K562 (cell line): ENCODE measurements around the gene TERB1. TPM values are rescaled to one million over a fixed set of nuclear protein-coding genes. Genes with fewer than 3 reads are reported as not detected.

Source experiments
- ATAC-seq: fragments of 200-7000 bp; cut with Tn5 transposase; 3 replicates; pipeline ENCODE4 v1.9.1; 2020; ENCODE audit warnings: moderate library complexity
- BruUV-seq: library from RNA; stranded (reverse); fragments of 400-500 nt; replicated peaks from 2 replicates; lab custom pipeline; 2021; lab: Mats Ljungman, UMichigan
- CTCF ChIA-PET: fragments of 300-600 bp; formaldehyde crosslinking; extraction: SDS; loops from one replicate; lab custom pipeline; 2021; ENCODE audit warnings: low intra/inter-chr PET ratio; lab: Yijun Ruan, JAX
- POLR2A ChIA-PET: fragments of 300-600, 350-650 bp; sonication (Branson Sonifier 250); formaldehyde crosslinking; extraction: SDS; loops from one replicate; lab custom pipeline; 2021; ENCODE audit warnings: antibody characterized with exemption, inconsistent platforms; lab: Yijun Ruan, JAX
- DNase-seq, 4 experiments: peaks; one replicate each; pipeline versions ENCODE4 v3.0.0 to v3.0.0-alpha.2; 2011 to 2018; ENCODE audit warnings: low spot score in 3 of 4, mixed read lengths in 3 of 4; ENCODE audit errors: extremely low read depth in 1 of 4
- FAIRE-seq: peaks from 2 replicates; lab custom pipeline; 2011; peaks lifted over from hg19 to GRCh38; lab: Jason Lieb, UNC
- H2AFZ ChIP-seq: 2 replicates; pipeline ENCODE4 v1.6.0; 2011; ENCODE audit warnings: low read depth, low read length, control low read depth, inconsistent platforms
- H3K27ac ChIP-seq: fragments of 200-600 bp; 3 replicates; pipeline ENCODE4 v1.8.0; 2011; ENCODE audit warnings: low read depth, mild to moderate bottlenecking, control low read depth, inconsistent platforms, low read length, moderate library complexity, mixed read lengths; ENCODE audit errors: extremely low read depth
- H3K27me3 ChIP-seq, 2 experiments: fragments of 300-600 bp in 1 of 2; 2 replicates in 1 of 2; 3 replicates in 1 of 2; pipeline versions ENCODE4 v1.6.0 to v1.8.0; 2011; ENCODE audit warnings: inconsistent platforms in 2 of 2, low read length in 2 of 2, mild to moderate bottlenecking in 1 of 2, mixed read lengths in 1 of 2, moderate library complexity in 1 of 2; ENCODE audit not compliant: control insufficient read depth in 2 of 2, insufficient read depth in 2 of 2
- H3K36me3 ChIP-seq: fragments of 300-600 bp; 3 replicates; pipeline ENCODE4 v1.8.0; 2011; ENCODE audit warnings: mild to moderate bottlenecking, low read length, inconsistent platforms; ENCODE audit not compliant: control insufficient read depth, insufficient read depth
- H3K4me1 ChIP-seq, 2 experiments: fragments of 200-600 bp in 1 of 2; replicated peaks in 1 of 2; 2 replicates in 1 of 2; 3 replicates in 1 of 2; pipeline versions ENCODE4 v1.5.1 to v1.8.0; 2011; ENCODE audit warnings: inconsistent platforms in 2 of 2, low read length in 2 of 2, mild to moderate bottlenecking in 1 of 2, mixed read lengths in 1 of 2, moderate library complexity in 1 of 2; ENCODE audit not compliant: control insufficient read depth in 2 of 2, insufficient read depth in 2 of 2
- H3K4me2 ChIP-seq: 2 replicates; pipeline ENCODE4 v1.6.1; 2011; ENCODE audit warnings: low read length, control low read depth, inconsistent platforms, mixed read lengths; ENCODE audit not compliant: insufficient read depth
- H3K4me3 ChIP-seq: fragments of 200-600 bp; sonication (generic), shearing (Covaris generic); 2 replicates; pipeline ENCODE4 v1.5.1; 2016; ENCODE audit warnings: control low read depth, inconsistent platforms
- H3K79me2 ChIP-seq: fragments of 200-600 bp; 3 replicates; pipeline ENCODE4 v1.8.0; 2011; ENCODE audit warnings: low read length, inconsistent platforms; ENCODE audit not compliant: control insufficient read depth, insufficient read depth
- H3K9ac ChIP-seq, 2 experiments: 2 replicates each; pipeline versions ENCODE4 v1.6.0 to v1.6.1; 2011; ENCODE audit warnings: low read depth in 2 of 2, low read length in 2 of 2, control low read depth in 1 of 2, inconsistent platforms in 1 of 2, mild to moderate bottlenecking in 1 of 2, mixed read lengths in 1 of 2; ENCODE audit not compliant: insufficient read depth in 1 of 2
- H3K9me1 ChIP-seq: one replicate; pipeline ENCODE4 v1.6.0; 2011; ENCODE audit warnings: inconsistent platforms, mild to moderate bottlenecking, low read length, moderate library complexity; ENCODE audit not compliant: control insufficient read depth, insufficient read depth
- H3K9me3 ChIP-seq: replicated peaks from 2 replicates; pipeline ENCODE4 v1.5.1; 2011; ENCODE audit warnings: low read depth, low read length, inconsistent platforms; ENCODE audit not compliant: control insufficient read depth, insufficient read depth
- H4K20me1 ChIP-seq: replicated peaks from 2 replicates; pipeline ENCODE4 v1.6.1; 2011; ENCODE audit warnings: low read length, inconsistent platforms, mixed read lengths; ENCODE audit not compliant: control insufficient read depth, insufficient read depth
- ARHGAP35 ChIP-seq: fragments of 450-650 bp; IDR thresholded peaks from 2 replicates; pipeline ENCODE4 v1.6.1; 2018; ENCODE audit not compliant: partially characterized antibody
- KDM1A ChIP-seq, 2 experiments: fragments of 450-650 bp; IDR thresholded peaks; 2 replicates each; pipeline ENCODE4 v1.6.1; 2016; ENCODE audit warnings: mild to moderate bottlenecking in 2 of 2
- SMARCA4 ChIP-seq: fragments of 450-650 bp; IDR thresholded peaks from 2 replicates; pipeline ENCODE4 v1.6.1; 2016
- SNAPC5 ChIP-seq: fragments of 250-450 bp; sonication (Bioruptor Pico); IDR thresholded peaks from 2 replicates; pipeline ENCODE4 v1.8.0; 2021; ENCODE audit warnings: moderate library complexity, mild to moderate bottlenecking, inconsistent platforms
- SNRNP70 ChIP-seq: fragments of 200-400 bp; formaldehyde crosslinking; optimal IDR thresholded peaks from 2 replicates; pipeline ENCODE3; 2017; ENCODE audit warnings: low read depth, low read length
- SP1 ChIP-seq: sonication (generic); formaldehyde crosslinking; IDR thresholded peaks from 2 replicates; pipeline ENCODE4 v1.8.1; 2022; ENCODE audit warnings: mild to moderate bottlenecking, missing genetic modification reagents
- ZBTB1 ChIP-seq: sonication (generic); formaldehyde crosslinking; IDR thresholded peaks from 2 replicates; pipeline ENCODE4 v1.8.1; 2023; ENCODE audit warnings: missing genetic modification reagents, low read depth, mild to moderate bottlenecking, borderline replicate concordance
- WGBS: fragments of 100-300 bp; shearing (Covaris generic); methylation state at CpG from one replicate; pipeline ENCODE4 v1.1.6; 2016; ENCODE audit warnings: low coverage, mixed read lengths; ENCODE audit not compliant: insufficient coverage; ENCODE audit errors: missing lambda C conversion rate; 5-methylcytosine and 5-hydroxymethylcytosine counted together
- in situ Hi-C: fragments of 300-500 bp; cut with MboI; formaldehyde crosslinking; loops from 4 replicates; pipeline ENCODE4 v1.15.0; 2018; ENCODE audit warnings: inconsistent platforms, mixed read lengths
- intact Hi-C: fragments of 100-400 bp; cut with micrococcal nuclease; formaldehyde crosslinking; loops from 2 replicates; pipeline ENCODE4 v1.14.2; 2022
- polyA plus RNA-seq, 8 experiments: library from polyadenylated mRNA; depleted of rRNA in 4 of 8; stranded (reverse) in 5 of 8; unstranded in 3 of 8; fragments of >200 nt; fragmentation: Nextera tagmentation in 2 of 8; fragmentation: Illumina TruSeq in 1 of 8; extraction: Ambion mirVana in 2 of 8; extraction: Trizol in 1 of 8; gene quantifications; 2 replicates each; pipeline versions ENCODE4 v1.2.1 to v1.2.3, GENCODE V29; 2011 to 2014; ENCODE audit warnings: inconsistent platforms in 1 of 8, missing spikeins in 1 of 8
- total RNA-seq, 7 experiments: library from RNA; depleted of rRNA in 6 of 7; stranded (reverse); fragments of >200 nt in 6 of 7; fragmentation: Illumina TruSeq in 2 of 7; extraction: Trizol in 2 of 7; gene quantifications; 2 replicates each; pipeline versions ENCODE4 v1.2.1 to v1.2.3, GENCODE V29; 2011 to 2021; ENCODE audit warnings: low replicate concordance in 1 of 7
- TF ChIP-seq, protein P1 (sequence below): sonication (generic); formaldehyde crosslinking; IDR thresholded peaks from 2 replicates; pipeline ENCODE4 v1.8.1; 2023; ENCODE audit warnings: mild to moderate bottlenecking, missing genetic modification reagents

TERB1 gene
- total and polyA plus RNA-seq, 9 of the 15 experiments (the other 6 are each of a cell fraction or from before 2014, with no cell fraction given) = not detected

DNA sequence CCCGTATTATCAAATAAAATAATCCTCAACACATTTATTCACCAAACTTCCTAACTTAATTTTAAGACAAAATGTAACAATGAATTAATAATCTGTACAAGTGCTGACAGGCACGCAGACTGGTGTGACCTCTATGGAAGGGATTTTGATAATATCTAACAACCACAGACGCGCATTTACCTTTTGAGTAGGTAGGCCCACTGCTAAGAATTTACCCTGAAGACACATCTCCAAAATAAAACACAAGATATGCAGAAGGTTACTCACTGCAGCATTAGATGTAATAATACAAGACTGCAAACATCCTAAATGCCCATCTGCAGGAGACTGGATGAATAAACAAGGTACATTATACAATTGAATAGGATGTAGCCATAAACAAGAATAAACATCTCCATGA, 82.1 kb downstream of the TERB1 start:
- no peak for FAIRE-seq
- H3K4me3 ChIP-seq = no peak overlapping the region
- H3K9me3 ChIP-seq = no peaks in the 10 kb centered on the region
- intact Hi-C loops = no loop called here
- H3K4me2 ChIP-seq = no peak overlapping the region
- no peaks in the 10 kb centered on the region for H3K9me1 ChIP-seq
- no peak for DNase-seq
- H2AFZ ChIP-seq = no peak overlapping the region
- H4K20me1 ChIP-seq = no peaks in the 10 kb centered on the region
- H3K9ac ChIP-seq = no peak overlapping the region
- CTCF ChIA-PET = no interaction called here
- H3K4me1 ChIP-seq = no peaks in the 10 kb centered on the region
- no TSS peak for BruUV-seq
- H3K27ac ChIP-seq = no peak overlapping the region
- H3K27me3 ChIP-seq = no peaks in the 10 kb centered on the region
- POLR2A ChIA-PET = no interaction called here
- no peaks in the 10 kb centered on the region for H3K79me2 ChIP-seq
- no peak for ATAC-seq
- peaks cover 38% of the 10 kb centered on the region for H3K36me3 ChIP-seq
- in situ Hi-C loops = no loop called here
- 87% methylated on average over 4 of the region's 4 CpGs for WGBS
- no peak for TF ChIP-seq SNRNP70
- TF ChIP-seq KDM1A (IDR thresholded peaks at IDR 0.05) = no peak
- no peak for TF ChIP-seq SP1 (CRISPR knock-in tag)
- TF ChIP-seq ZBTB1 = no peak
- TF ChIP-seq ARHGAP35 = no peak
- TF ChIP-seq, protein P1, sequence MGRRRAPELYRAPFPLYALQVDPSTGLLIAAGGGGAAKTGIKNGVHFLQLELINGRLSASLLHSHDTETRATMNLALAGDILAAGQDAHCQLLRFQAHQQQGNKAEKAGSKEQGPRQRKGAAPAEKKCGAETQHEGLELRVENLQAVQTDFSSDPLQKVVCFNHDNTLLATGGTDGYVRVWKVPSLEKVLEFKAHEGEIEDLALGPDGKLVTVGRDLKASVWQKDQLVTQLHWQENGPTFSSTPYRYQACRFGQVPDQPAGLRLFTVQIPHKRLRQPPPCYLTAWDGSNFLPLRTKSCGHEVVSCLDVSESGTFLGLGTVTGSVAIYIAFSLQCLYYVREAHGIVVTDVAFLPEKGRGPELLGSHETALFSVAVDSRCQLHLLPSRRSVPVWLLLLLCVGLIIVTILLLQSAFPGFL = no peak
- no peak for TF ChIP-seq SMARCA4
- TF ChIP-seq SNAPC5 (CRISPR knock-in tag) = no peak
- TF ChIP-seq, all 486 proteins: peak for 0
